NCI-H1436 treated with DMSO at 0.1 percent for 48 hours (cell line): Measurements from ENCODE around the gene CACNG7.
"Not testable (repeated sequence)": the region's sequence is repeated elsewhere in the genome, so short reads cannot be mapped to it uniquely, and the experiment has no call there.

Experiments
- DNase-seq: peaks from one replicate; lab custom pipeline; 2025; lab: John Stamatoyannopoulos, UW

Gene CACNG7

DNA sequence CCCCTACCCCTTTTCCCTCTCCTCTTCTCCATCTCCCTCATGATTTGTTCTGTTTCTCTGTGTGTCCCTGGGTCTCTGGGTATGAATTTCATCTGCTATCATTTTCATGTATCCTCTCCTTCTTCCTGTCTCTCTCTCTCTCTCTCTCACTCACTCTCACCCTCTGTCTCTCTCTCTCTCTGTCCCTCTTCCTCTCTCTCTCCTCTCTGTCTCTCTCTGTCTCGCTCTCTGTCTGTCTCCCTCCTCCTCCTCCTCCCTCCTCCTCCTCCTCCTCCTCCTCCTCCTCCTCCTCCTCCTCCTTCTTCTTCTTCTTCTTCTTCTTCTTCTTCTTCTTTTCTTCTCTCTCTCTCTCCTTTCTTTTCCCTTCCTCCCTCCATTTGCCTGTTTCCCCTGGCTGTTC, 3.3 kb upstream of the CACNG7 start:
- no peak for DNase-seq

DNA sequence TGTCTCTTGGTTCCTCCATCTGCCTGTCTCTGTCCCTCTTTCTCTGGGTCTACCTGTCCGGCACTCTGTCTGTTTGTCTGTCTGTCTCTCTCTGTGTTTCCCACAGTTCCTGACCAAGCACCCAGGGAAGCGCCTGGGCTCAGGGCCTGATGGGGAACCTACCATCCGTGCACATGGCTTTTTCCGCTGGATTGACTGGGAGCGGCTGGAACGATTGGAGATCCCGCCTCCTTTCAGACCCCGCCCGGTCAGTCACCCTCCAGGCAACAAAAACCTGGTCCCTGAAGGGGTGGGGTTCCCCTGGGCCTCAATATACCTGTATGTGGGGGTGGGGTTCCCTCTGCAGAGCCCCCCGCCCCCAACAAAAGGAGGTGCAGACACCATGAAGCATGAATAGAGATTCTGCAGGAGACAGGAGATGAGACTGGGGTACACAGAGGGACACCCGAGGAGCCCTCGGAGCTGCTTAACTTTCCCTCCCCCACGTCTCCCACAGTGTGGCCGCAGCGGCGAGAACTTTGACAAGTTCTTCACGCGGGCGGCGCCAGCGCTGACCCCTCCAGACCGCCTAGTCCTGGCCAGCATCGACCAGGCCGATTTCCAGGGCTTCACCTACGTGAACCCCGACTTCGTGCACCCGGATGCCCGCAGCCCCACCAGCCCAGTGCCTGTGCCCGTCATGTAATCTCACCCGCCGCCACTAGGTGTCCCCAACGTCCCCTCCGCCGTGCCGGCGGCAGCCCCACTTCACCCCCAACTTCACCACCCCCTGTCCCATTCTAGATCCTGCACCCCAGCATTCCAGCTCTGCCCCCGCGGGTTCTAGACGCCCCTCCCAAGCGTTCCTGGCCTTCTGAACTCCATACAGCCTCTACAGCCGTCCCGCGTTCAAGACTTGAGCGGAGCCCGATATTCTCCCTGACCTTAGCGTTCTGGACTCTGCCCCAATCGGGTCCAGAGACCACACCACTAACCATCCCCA, 2.6 kb upstream of the CACNG7 start:
- DNase-seq: no peak

DNA sequence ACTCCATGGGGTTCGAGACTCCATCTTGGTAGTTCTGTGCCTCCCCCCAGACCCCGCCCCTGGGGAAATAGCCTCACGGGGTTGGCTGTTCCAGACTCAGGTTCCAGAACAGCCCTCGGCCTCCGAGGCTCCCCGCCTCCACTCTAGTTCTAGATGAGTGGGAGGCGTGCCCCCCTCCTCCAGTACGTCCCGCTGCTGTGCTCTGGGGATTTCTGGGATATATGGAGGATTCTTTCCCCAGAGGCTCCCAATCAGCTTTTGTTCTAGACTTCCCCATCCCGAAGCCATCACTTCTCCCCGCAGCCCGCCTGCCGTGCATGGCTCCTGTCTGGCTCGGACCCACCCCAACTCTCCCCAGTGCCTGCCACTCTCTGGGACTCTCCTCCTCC, 1.9 kb upstream of the CACNG7 start:
- DNase-seq: no peak

DNA sequence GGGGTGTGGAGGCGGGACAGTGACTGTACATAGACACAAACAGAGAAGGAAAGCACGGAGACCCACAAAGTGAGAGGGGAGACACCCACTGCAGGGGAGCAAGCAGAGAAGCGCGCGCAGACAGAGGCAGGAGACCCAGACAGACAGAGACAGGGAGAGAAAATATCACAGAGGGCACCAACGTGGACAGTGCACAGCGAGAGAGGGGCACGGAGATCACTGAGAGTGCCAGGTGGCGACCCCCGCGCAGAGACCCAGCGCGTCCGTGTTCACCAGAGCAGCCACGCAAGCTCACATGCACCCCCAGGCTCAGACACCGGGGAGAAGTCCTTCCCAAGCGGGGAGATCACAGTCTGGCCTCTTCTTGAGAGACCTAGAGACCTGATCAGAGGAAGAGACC, 1.4 kb upstream of the CACNG7 start:
- DNase-seq: no peak

DNA sequence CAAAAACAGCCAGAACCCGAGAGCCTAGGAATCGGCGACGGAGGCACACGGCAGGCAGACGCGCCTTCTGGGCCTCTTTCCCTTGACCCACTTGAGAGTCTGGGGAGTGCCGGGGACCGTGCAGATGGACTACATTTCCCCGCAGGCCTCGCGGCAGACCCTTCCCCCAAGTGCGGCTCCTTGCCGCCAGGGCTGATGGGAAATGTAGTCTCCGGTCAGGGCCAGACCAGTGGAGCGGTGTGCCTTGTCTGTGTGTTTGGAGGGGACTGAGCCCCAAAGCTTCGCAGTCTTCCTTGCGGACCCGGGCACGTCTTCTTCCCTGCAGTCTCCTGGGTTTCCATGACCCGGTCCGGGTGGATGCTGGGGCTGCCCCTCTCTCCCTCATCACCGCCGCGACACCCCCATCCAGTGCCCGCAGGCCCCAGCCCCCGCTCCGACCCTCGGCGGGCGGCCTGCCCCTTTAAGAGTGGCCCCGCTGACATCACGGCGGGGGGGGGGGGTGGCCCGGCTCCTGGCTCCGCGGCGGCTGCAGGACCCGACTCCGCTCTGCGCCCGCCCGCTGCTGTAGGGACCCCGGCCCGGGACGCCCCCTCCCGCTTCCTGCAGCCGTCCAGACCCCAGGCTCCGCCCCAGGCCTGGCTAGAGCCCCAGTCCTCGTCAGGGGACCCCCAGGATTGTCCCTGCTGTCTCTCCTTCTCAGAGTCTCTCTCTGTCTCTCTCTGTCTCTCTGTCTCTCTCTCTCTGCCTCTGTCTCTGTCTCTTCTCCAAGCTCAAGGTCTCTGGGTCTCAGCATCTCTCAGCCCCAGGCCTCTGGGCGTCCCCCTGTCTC, 758 bp upstream of the CACNG7 start:
- DNase-seq: no peak

DNA sequence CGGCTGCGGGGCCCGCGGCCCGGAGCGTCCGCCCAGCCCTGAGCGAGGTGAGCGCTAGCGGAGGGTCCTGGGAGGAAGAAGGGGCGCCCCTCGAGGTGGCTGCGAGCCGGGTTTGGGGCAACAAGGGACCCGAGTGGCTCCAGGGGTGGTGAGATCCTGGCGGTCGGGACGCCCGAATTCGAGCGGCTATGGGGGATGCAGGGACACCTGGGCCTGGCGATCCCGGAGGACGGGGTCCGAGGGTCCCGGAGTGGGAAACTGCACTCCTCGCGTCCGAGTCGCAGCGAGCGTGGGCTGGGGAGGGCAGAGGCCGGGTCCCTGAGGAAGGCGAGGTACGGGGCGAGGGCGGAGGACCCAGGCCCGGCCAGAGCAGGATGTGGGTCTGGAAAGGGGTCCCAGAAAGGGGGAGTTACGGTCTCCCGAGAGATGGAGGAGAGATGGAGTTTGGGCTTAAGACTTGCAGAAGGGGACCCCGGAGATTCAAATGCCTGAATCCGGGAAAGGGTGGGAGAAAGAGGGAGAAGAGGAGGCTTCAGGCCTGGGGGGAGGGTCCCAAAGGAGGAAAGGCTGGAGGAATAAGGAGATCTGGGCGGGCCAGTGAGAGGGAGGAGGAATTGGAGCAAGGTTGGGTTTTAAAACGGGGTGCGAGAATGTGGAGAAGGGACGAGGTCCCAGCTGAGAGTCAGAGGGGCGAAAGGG, 542 bp downstream of the CACNG7 start:
- no peak for DNase-seq

DNA sequence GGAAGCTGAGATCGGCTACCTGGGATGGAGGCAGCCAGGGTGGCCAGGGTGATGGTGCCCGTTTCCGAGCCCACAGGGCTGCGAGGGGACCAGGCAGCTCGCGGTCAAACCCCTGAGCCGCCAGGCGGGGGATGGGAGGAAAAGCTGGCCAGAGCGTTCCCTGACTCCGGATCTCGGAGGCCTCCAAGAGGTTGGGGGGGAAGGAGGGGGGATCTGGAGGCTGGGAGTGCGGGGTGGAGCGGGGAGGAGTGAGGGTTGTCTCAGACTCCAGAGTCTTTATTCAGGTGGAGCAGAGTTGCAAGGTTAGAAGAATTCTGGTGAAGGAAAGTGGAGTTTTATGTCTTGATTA, 1.1 kb downstream of the CACNG7 start:
- DNase-seq: no peak

DNA sequence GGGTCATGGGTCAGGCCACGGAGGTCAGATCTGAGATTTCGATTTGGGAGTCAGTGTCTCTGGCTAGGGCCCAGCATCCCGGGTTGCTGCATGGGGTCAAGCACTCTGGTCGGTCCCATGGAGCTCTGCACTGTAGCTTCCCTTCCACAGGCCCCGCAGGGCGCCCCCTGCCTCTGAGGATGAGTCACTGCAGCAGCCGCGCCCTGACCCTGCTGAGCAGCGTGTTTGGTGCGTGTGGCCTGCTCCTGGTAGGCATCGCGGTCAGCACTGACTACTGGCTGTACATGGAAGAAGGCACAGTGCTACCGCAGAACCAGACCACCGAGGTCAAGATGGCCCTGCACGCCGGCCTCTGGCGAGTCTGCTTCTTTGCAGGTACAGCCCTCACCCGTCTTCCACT, 3.6 kb downstream of the CACNG7 start:
- DNase-seq: no peak

DNA sequence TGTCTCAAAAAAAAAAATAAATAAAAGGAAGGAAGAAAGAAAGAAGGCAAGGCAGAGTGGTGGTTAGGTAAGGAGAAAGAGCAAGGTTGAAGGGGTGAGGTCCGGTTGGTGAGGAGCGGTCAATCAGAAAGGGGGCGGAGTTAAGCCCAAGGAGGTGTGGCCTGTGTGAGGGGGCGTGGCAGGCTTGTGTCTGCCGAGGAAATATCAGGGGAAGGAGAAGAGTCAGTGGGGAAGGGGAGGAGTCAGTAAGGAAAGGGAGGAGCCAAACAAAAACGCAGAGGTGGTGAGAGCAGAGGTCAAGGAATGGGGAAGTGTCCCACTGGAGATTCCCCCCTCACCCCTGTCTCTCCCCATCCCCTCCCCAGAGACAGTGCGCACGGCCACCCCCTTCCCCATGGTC, 5.9 kb downstream of the CACNG7 start:
- no peak for DNase-seq

DNA sequence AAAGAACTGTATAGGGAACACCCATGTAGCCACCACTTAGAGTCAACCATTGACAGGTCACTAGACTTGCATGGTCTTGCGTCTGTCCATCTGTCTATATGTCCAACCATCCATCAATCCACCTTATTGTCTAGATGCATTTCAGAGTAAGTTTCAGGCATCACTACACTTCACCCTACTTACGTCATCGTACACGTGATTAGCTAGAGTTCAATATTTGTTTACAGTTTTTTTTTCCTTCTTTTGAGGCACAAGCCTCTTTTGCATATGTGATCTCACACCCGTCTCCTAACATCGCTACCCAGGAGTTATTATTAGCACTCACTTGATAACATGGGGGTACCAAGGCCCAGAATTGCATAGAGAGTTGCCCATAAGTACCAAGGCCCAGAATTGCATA, 6.9 kb downstream of the CACNG7 start:
- no peak for DNase-seq

DNA sequence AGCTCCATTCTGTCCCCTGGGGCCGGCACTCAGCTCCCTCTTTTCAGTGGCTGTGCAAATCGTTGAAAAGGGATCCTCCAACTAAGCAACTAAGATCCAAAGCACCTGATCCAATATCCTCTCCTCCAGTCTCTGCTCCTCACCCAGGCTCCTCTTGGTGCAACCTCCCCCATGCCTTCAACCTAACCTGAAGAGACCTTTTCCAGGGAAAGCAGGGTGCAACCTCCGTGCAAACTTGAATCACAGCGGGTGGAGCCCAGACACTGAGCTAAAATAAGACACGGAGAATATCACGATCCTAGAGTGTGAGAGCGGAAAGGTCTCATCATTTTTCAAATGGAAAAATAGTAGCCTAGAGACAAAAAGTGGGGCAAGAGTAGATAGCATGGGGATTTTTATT, 8.3 kb downstream of the CACNG7 start:
- no peak for DNase-seq

DNA sequence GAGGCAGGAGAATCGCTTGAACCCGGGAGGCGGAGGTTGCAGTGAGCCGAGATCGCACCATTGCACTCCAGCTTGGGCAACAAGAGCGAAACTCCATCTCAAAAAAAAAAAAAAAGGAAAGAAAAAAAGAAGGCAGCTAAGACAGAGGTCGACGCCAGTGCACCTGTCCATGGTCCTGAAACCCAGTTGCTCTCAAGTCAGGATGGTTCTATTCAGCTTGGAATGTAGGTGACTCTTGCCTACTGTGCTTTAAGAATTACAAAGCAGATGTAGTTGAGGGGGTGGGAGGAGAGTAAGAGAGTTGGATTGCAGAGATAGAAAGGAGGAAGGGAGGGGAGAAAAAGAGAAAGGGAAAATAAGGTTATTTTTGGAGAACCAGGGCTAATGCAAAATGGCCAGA, 18.7 kb downstream of the CACNG7 start:
- DNase-seq: no peak

DNA sequence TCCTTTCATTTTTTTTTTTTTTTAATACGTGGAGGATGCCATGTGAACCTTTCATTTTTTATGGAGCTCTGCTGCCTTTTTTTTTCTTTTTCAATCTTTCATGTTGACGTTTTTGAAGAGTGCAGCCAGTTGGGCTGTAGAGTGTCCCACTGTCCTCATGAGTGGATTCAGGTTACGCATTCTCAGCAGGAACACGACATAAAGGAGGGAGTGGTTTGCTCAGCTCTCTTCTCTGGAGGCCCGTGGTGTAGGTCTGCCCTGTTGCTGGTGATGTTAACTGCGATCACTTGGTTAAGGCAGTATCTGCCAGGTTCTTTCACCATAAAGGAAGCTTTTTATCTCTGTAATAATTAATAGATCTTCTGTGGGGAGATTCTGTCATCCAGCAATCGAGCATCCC, 27.0 kb downstream of the CACNG7 start:
- DNase-seq: no peak

DNA sequence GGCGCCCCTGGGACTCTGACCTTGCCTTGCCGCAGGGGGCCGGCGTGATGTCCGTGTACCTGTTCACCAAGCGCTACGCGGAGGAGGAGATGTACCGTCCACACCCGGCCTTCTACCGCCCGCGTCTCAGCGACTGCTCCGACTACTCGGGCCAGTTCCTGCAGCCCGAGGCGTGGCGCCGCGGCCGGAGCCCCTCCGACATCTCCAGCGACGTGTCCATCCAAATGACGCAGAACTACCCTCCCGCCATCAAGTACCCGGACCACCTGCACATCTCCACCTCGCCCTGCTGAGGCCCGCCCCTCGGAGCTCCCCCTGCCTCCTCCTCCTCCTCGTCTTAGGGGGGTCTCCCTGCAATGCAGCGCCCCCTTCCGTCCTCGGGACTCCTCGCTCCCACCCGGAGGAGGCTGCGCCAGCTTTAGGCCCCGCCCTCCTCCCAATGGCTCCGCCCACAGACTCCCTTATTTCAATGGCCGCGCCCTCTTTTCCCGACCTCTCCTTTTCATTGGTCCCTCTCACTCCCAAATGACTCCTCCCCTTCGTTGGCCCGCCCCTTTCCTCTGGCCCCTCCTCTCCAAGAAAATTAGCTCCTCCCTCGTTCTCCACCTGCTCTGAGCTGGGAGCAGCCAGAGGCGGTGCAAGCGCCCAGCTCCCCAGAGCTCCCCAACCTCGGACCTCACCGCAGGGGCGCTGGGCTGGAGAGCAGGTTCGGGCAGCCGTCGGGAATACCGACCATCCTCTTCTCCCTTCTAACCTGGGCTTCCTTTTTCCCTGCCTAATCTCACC, 33.1 kb downstream of the CACNG7 start:
- no peak for DNase-seq

DNA sequence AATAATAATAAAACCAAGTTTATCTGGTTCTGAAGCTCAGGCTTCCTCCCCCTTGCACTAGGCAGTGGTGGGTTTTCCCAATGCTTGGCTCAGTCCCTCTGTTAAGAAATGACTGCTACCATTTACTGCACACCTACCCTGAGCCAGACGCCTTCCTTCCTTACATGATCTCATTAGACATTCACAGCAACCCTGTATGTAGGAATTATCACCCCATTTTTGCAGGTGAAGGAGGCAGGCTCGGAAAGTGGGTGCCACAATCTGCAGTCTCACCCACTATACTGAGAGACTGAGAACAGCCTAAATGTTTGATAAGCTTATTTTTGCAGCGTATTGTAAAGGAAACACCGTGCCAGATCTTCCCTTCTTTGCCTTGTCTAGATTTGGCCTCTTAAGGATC, 35.3 kb downstream of the CACNG7 start:
- no peak for DNase-seq

DNA sequence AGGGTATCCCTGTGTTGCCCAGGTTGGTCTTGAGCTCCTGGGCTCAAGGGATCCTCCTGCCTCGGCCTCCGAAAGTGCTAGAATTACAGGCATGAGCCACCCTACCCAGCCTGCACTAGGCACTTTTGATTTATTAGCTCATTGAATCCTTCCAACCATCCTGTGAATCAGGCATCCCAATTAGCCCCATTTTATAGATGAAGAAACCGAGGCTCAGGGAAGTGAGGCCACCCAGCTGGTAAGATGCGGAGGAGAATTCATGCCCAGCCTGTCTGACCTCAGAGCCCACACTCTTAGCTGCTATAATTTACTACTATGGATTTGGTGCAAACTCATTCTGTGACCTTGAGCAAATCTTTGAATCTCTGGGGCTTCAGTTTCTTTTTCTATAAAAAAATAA, 35.9 kb downstream of the CACNG7 start:
- no peak for DNase-seq

DNA sequence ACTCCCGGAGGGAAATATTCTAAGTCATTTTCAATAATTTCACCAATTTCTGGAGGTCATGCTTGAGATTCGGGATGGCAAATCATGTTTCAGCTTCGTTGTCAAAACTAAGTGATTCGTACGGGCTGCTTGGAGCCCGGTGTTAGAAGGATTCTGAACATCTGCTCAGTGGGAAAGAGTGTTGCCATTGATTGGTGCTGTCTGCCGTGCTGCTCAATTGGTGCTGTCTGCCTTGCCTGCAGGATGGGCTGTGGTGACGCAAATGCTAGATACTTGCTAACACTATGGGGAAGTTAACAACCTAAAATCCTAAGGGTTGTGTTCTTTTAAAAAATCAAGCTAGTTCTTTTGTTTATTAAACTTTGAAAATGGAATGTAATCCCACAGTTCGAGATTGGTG, 36.4 kb downstream of the CACNG7 start:
- DNase-seq: no peak

DNA sequence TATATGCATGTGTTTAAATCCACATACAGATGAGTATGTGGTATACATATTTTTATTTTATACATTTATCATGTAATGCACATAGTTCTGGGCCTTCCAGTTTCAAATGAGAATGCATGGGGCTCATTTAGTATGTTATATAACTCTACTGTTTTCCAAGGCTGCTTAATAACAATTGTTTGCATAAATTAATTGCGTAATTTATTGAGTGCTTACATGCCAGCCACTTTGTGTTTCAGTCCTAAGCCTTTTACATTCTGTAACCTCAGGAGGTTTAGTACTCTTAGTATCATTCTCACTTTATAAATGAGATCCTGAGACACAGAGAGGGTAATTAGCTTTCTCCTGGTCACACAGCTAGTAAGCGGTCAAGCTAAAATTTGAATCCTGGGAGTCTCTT, 36.9 kb downstream of the CACNG7 start:
- DNase-seq: no peak

DNA sequence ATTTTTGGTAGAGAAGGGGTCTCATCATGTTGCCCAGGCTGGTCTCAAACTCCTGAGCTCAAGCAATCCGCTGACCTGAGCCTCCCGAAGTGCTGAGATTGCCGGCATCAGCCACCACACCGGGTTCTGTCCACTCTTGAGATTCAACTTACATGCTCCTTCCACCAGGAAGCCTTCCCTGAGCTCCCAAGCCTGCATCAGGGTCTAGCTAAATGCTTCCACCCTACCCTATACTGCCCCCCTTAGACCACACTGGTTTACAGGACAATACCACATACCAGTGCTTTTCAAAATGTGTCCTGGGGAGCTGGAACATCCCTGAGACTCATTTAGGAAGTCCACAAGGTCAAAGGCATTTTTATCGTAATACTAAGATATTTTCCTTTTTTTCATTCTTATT, 38.5 kb downstream of the CACNG7 start:
- no peak for DNase-seq

DNA sequence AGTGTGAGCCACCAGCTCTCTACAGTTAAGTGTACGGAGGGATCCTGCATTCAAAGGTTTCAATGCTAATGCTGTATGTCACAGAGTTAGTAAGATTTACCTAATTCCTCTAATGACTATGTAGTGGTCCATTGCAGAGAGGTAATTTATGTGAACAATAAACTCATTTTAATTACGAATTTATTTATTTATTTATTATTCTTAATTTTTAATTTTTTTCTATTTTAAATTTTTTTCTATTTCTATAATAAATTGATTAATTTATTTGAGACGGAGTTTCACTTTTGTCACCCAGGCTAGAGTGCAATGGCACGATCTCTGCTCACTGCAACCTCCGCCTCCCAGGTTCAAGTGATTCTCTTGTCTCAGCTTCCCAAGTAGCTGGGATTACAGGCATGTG, 39.5 kb downstream of the CACNG7 start:
- DNase-seq: not testable (repeated sequence)

DNA sequence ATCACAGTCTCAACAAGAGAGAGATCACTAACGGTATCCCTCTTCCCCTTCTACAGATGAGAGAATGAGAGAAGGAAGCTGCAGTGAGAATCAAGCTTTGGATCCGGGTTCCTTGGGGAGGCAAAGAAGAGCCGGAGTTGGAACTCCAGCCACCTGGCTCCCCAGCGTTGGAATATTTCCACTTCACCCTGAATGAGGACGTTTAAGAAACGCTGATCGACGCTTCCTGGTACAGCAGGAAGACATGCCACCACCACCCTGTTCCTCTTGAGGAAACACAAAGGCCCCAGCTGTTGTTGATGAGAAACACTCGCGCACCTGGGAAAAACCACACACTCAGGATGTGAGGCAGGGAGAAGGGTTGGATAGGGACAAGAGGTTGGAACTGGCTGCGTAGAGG, 42.4 kb downstream of the CACNG7 start:
- DNase-seq: no peak

DNA sequence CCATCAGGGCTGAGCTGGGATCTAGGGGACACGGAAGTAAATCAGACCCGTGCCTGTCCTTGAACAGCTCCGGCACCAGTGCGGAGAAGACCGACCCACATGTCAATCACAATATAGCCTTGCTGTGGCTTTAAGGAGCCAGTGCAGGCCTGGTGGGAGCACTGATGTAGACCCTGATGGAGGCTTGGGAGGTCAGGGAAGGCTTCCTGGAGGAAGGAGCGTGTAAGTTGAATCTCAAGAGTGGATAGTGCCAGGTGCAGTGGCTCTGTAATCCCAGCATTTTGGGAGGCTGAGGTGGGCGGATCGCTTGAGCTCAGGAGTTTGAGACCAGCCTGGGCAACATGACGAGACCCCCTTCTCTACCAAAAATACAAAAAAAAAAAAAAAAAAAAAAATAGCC, 42.9 kb downstream of the CACNG7 start:
- no peak for DNase-seq
